ENCODE data around the gene CBLB.

DNA sequence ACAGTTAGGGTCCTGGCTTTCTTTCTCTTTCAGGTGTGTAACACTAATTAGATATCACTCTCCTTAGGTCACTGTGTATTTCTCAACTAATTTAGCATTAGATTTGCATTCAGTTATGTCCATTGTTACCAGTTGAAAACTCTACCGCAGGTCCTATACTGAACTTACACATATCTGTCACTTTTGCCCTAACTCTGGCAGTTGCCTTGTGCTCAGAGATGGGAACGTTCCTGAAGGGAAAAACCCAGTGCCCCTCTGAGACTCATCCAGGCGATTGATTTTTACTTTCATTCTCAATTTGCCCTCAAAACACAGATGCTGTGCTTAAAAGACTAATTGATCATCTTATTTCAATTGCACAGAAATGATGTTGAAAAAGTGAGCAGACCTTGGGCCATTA, 253.0 kb downstream of the CBLB start:
- TF ChIP-seq, protein P1, sequence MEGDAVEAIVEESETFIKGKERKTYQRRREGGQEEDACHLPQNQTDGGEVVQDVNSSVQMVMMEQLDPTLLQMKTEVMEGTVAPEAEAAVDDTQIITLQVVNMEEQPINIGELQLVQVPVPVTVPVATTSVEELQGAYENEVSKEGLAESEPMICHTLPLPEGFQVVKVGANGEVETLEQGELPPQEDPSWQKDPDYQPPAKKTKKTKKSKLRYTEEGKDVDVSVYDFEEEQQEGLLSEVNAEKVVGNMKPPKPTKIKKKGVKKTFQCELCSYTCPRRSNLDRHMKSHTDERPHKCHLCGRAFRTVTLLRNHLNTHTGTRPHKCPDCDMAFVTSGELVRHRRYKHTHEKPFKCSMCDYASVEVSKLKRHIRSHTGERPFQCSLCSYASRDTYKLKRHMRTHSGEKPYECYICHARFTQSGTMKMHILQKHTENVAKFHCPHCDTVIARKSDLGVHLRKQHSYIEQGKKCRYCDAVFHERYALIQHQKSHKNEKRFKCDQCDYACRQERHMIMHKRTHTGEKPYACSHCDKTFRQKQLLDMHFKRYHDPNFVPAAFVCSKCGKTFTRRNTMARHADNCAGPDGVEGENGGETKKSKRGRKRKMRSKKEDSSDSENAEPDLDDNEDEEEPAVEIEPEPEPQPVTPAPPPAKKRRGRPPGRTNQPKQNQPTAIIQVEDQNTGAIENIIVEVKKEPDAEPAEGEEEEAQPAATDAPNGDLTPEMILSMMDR (IDR thresholded peaks at IDR 0.05 in 4 of 5, conservative IDR thresholded peaks at IDR 0.05 in 1 of 5): no peak
- TF ChIP-seq POLR2A (IDR thresholded peaks at IDR 0.05): no peak

Measured in gastrocnemius medialis (tissue), 4 donors.